Neuronal stem cell (in vitro differentiated cells): ENCODE data around the gene MINK1.
"Not testable (repeated sequence)": the region's sequence is repeated elsewhere in the genome, so short reads cannot be mapped to it uniquely, and the experiment has no call there.

Experiments
- DNase-seq: peaks from one replicate; pipeline ENCODE4 v3.0.0-alpha.2; 2013; ENCODE audit warnings: low spot score
- H2AFZ ChIP-seq: one replicate; pipeline ENCODE4 v1.6.1; 2013; ENCODE audit warnings: mild to moderate bottlenecking, low read length, inconsistent platforms
- H2AK5ac ChIP-seq: 2 replicates; pipeline ENCODE4 v1.6.1; 2013; ENCODE audit warnings: low read depth, mild to moderate bottlenecking, inconsistent platforms, low read length, moderate library complexity, mixed read lengths
- H2BK120ac ChIP-seq: 2 replicates; pipeline ENCODE4 v1.6.1; 2013; ENCODE audit warnings: low read depth, mild to moderate bottlenecking, inconsistent platforms, low read length, moderate library complexity, mixed read lengths
- H2BK12ac ChIP-seq: one replicate; pipeline ENCODE4 v1.6.1; 2013; ENCODE audit warnings: low read length, inconsistent platforms
- H2BK15ac ChIP-seq: 2 replicates; pipeline ENCODE4 v1.6.1; 2013; ENCODE audit warnings: mild to moderate bottlenecking, low read length, inconsistent platforms, mixed read lengths
- H2BK5ac ChIP-seq: one replicate; pipeline ENCODE4 v1.6.1; 2013; ENCODE audit warnings: inconsistent platforms, mild to moderate bottlenecking, low read length, moderate library complexity
- H3K14ac ChIP-seq: one replicate; pipeline ENCODE4 v1.6.1; 2013; ENCODE audit warnings: low read length, inconsistent platforms
- H3K18ac ChIP-seq: 2 replicates; pipeline ENCODE4 v1.6.1; 2013; ENCODE audit warnings: low read length, inconsistent platforms
- H3K23ac ChIP-seq: 2 replicates; pipeline ENCODE4 v1.6.1; 2013; ENCODE audit warnings: low read depth, mild to moderate bottlenecking, mixed read lengths, low read length, inconsistent platforms; ENCODE audit not compliant: poor library complexity
- H3K27ac ChIP-seq: replicated peaks from 3 replicates; pipeline ENCODE4 v1.5.1; 2013; ENCODE audit warnings: low read length, inconsistent platforms
- H3K27me3 ChIP-seq, 3 experiments: 2 replicates each; pipeline ENCODE4 v1.6.1; 2013; ENCODE audit warnings: low read length in 3 of 3, mild to moderate bottlenecking in 2 of 3, inconsistent platforms in 1 of 3, low read depth in 1 of 3, mixed read lengths in 1 of 3, moderate library complexity in 1 of 3; ENCODE audit not compliant: control insufficient read depth in 3 of 3, insufficient read depth in 3 of 3
- H3K36me3 ChIP-seq, 2 donors: replicated peaks in 1 of 2; 2 replicates each; pipeline ENCODE4 v1.6.1; 2013; ENCODE audit warnings: low read length in 2 of 2; ENCODE audit not compliant: control insufficient read depth in 2 of 2, insufficient read depth in 2 of 2
- H3K4ac ChIP-seq: 2 replicates; pipeline ENCODE4 v1.6.1; 2013; ENCODE audit warnings: inconsistent platforms, mild to moderate bottlenecking, low read length, moderate library complexity
- H3K4me1 ChIP-seq, 2 donors: 1 replicate in 1 of 2; 2 replicates in 1 of 2; pipeline ENCODE4 v1.6.1; 2013; ENCODE audit warnings: low read length in 2 of 2, low read depth in 1 of 2; ENCODE audit not compliant: control insufficient read depth in 2 of 2, insufficient read depth in 1 of 2
- H3K4me2 ChIP-seq: one replicate; pipeline ENCODE4 v1.6.1; 2013; ENCODE audit warnings: mild to moderate bottlenecking, low read length, inconsistent platforms; ENCODE audit not compliant: insufficient read depth, poor library complexity, severe bottlenecking
- H3K4me3 ChIP-seq, 2 donors: 2 replicates each; pipeline ENCODE4 v1.5.1; 2013; ENCODE audit warnings: low read length in 2 of 2, mild to moderate bottlenecking in 2 of 2, inconsistent platforms in 1 of 2, moderate library complexity in 1 of 2
- H3K79me1 ChIP-seq: one replicate; pipeline ENCODE4 v1.6.1; 2013; ENCODE audit warnings: low read depth, mild to moderate bottlenecking, inconsistent platforms, low read length, moderate library complexity
- H3K9ac ChIP-seq: one replicate; pipeline ENCODE4 v1.6.1; 2013; ENCODE audit warnings: mild to moderate bottlenecking, low read depth, low read length, inconsistent platforms; ENCODE audit not compliant: poor library complexity
- H3K9me3 ChIP-seq, 2 donors: replicated peaks in 1 of 2; 2 replicates each; pipeline versions ENCODE3 to v1.6.1; 2013; ENCODE audit warnings: low read length in 2 of 2, mild to moderate bottlenecking in 2 of 2, inconsistent platforms in 1 of 2, low read depth in 1 of 2, mixed read lengths in 1 of 2, moderate library complexity in 1 of 2; ENCODE audit not compliant: control insufficient read depth in 2 of 2, insufficient read depth in 1 of 2
- H4K8ac ChIP-seq: one replicate; pipeline ENCODE4 v1.6.1; 2013; ENCODE audit warnings: low read depth, mild to moderate bottlenecking, inconsistent platforms, low read length, moderate library complexity
- H4K91ac ChIP-seq: one replicate; pipeline ENCODE4 v1.6.1; 2013; ENCODE audit warnings: low read length, low read depth, mild to moderate bottlenecking, inconsistent platforms; ENCODE audit not compliant: poor library complexity
- WGBS, 2 donors: extraction: QIAGEN DNeasy Blood & Tissue Kit; methylation state at CpG; one replicate each; pipeline ENCODE4 v1.1.7; 2013; ENCODE audit warnings: missing lambda C conversion rate in 2 of 2, mixed read lengths in 1 of 2; ENCODE audit not compliant: insufficient read length in 2 of 2, insufficient replicate concordance in 1 of 2; ENCODE audit errors: extremely low coverage in 2 of 2; 5-methylcytosine and 5-hydroxymethylcytosine counted together

MINK1 gene

GRCh38 chr17:4903051-4903818 lies 70.1 kb downstream of the MINK1 start, which contains the start of gene CHRNE:
CHRNE (minus strand) TSS chr17:4903098; CDS start chr17:4903063, 35 bp downstream.
- Histone ChIP-seq H3K23ac (no peak within 1 kb of the TSS), H3K14ac (no peak within 1 kb of the TSS), H3K79me1 (peaks cover 2% of the 10 kb centered on the region), H4K8ac (no peak within 1 kb of the TSS), H3K9ac (no peak within 1 kb of the TSS), H2BK12ac (no peak within 1 kb of the TSS), H3K4me3 (peak within 1 kb of the TSS in 1 of 2 donors; percentile 47), H2AK5ac (no peak within 1 kb of the TSS), H3K4me1 (peaks cover 2% of the 10 kb centered on the region in 2 donors), H3K4ac (no peak within 1 kb of the TSS), H3K4me2 (no peak within 1 kb of the TSS), H3K27me3 (peaks cover 0 to 4% (median 0%) of the 10 kb centered on the region in 3 experiments), H2BK5ac (no peak within 1 kb of the TSS), H2BK15ac (no peak within 1 kb of the TSS), H3K27ac (no peak within 1 kb of the TSS), H4K91ac (no peak within 1 kb of the TSS), H3K36me3 (peaks cover 4 to 18% of the 10 kb centered on the region in 2 donors), H2BK120ac (no peak within 1 kb of the TSS), H3K18ac (no peak within 1 kb of the TSS), H3K9me3 (no peaks in the 10 kb centered on the region), H2AFZ (no peak within 1 kb of the TSS)
- DNase-seq = peak; percentile 72
- no CpG with 5 or more reads among the region's 10 CpGs for WGBS, 2 donors

- not testable (repeated sequence) for H3K79me1 ChIP-seq, H3K9ac ChIP-seq, H3K27ac ChIP-seq, H2BK15ac ChIP-seq, H3K4me1 ChIP-seq, H3K4me2 ChIP-seq, H2BK5ac ChIP-seq, H4K8ac ChIP-seq, H4K91ac ChIP-seq, H3K4me3 ChIP-seq, H3K4ac ChIP-seq, H2BK12ac ChIP-seq, H3K36me3 ChIP-seq, H2BK120ac ChIP-seq, H3K27me3 ChIP-seq, H3K14ac ChIP-seq, H3K18ac ChIP-seq, H2AK5ac ChIP-seq, H3K9me3 ChIP-seq, H3K23ac ChIP-seq, DNase-seq, H2AFZ ChIP-seq
These were observed 73.5 kb downstream of the MINK1 start for GRCh38 chr17:4906642-4907041.

GRCh38 chr17:4908301-4908700 lies 75.2 kb downstream of the MINK1 start:
- Histone ChIP-seq H3K36me3 (no peaks in the 10 kb centered on the region), H3K9ac (peak overlapping the region; percentile 79), H2BK12ac (no peak overlapping the region), H3K18ac (peak overlapping the region; percentile 72), H2BK5ac (no peak overlapping the region), H3K14ac (peak overlapping the region; percentile 57), H3K4ac (no peak overlapping the region), H4K91ac (no peak overlapping the region), H2AFZ (peak overlapping the region; percentile 95), H3K23ac (no peak overlapping the region), H3K4me2 (no peak overlapping the region), H3K9me3 (no peaks in the 10 kb centered on the region), H2BK15ac (no peak overlapping the region), H3K4me3 (peak overlapping the region in 1 of 2 donors; percentile 20), H2AK5ac (no peak overlapping the region), H4K8ac (no peak overlapping the region), H3K79me1 (no peaks in the 10 kb centered on the region), H3K27me3 (peaks cover 0 to 2% (median 0%) of the 10 kb centered on the region in 3 experiments), H3K27ac (no peak overlapping the region), H3K4me1 (peaks cover 8 to 9% of the 10 kb centered on the region in 2 donors), H2BK120ac (no peak overlapping the region)
- no peak for DNase-seq
- no CpG with 5 or more reads among the region's 10 CpGs for WGBS, 2 donors

- Histone ChIP-seq H2BK15ac (no peak overlapping the region), H2BK120ac (no peak overlapping the region), H2BK12ac (no peak overlapping the region), H3K79me1 (no peaks in the 10 kb centered on the region), H3K23ac (no peak overlapping the region), H3K9me3 (no peaks in the 10 kb centered on the region), H3K18ac (peak overlapping the region; percentile 36), H3K4me3 (peak overlapping the region; percentile 7 to 20), H2AK5ac (no peak overlapping the region), H3K9ac (peak overlapping the region; percentile 79), H4K8ac (no peak overlapping the region), H4K91ac (no peak overlapping the region), H3K36me3 (no peaks in the 10 kb centered on the region), H2BK5ac (no peak overlapping the region), H3K27me3 (peaks cover 0 to 2% (median 0%) of the 10 kb centered on the region in 3 experiments), H3K27ac (no peak overlapping the region), H3K4me2 (no peak overlapping the region), H3K14ac (peak overlapping the region; percentile 57), H3K4me1 (peaks cover 8 to 9% of the 10 kb centered on the region in 2 donors), H3K4ac (no peak overlapping the region), H2AFZ (peak overlapping the region; percentile 95)
- WGBS, 2 donors = no CpG with 5 or more reads among the region's 20 CpGs
- peak; percentile 71 for DNase-seq
These were observed 75.8 kb downstream of the MINK1 start for GRCh38 chr17:4908711-4909496.
